ENCODE results near the gene ELAC1. TPM values are rescaled to one million over a fixed set of nuclear protein-coding genes. Genes with fewer than 3 reads are reported as not detected.

ELAC1 gene
- total RNA-seq, 4 donors from 2014 or later, result 2.9 to 11.6 (median 5.2) TPM

GRCh38 chr18:50953822-50954221 lies 14.0 kb upstream of the ELAC1 start:
- WGBS, 2 donors, result 70 to 81% methylated on average over 3 of the region's 3 CpGs
- Histone ChIP-seq H3K27me3 (no peaks in the 10 kb centered on the region), H3K9me3 (no peaks in the 10 kb centered on the region), H3K4me3 (no peak overlapping the region), H3K4me1 (no peaks in the 10 kb centered on the region), H3K27ac (no peak overlapping the region), H3K36me3 (peaks cover 0 to 5% (median 0%) of the 10 kb centered on the region in 3 donors)
- no peak for TF ChIP-seq EP300 (IDR thresholded peaks at IDR 0.05)
- no peak for TF ChIP-seq CTCF (IDR thresholded peaks at IDR 0.05)
- no peak for TF ChIP-seq POLR2A (IDR thresholded peaks at IDR 0.05)
- no peak for DNase-seq (ENCODE audit: low spot score in 2 of 2)

- Histone ChIP-seq H3K27ac (no peak overlapping the region), H3K27me3 (no peaks in the 10 kb centered on the region), H3K4me1 (no peaks in the 10 kb centered on the region), H3K4me3 (no peak overlapping the region), H3K9me3 (no peaks in the 10 kb centered on the region), H3K36me3 (no peaks in the 10 kb centered on the region)
- no peak for TF ChIP-seq CTCF (IDR thresholded peaks at IDR 0.05)
- TF ChIP-seq POLR2A (IDR thresholded peaks at IDR 0.05), result no peak
- TF ChIP-seq EP300 (IDR thresholded peaks at IDR 0.05), result no peak
- WGBS, 2 donors, result 83 to 88% methylated on average over 4 of the region's 4 CpGs
- DNase-seq (ENCODE audit: low spot score in 2 of 2), result no peak
Observed at GRCh38 chr18:50955253-50955652, 12.6 kb upstream of the ELAC1 start.

- no peak overlapping the region for H3K27ac ChIP-seq
- TF ChIP-seq CTCF (IDR thresholded peaks at IDR 0.05) (no peak), POLR2A (IDR thresholded peaks at IDR 0.05) (no peak), EP300 (IDR thresholded peaks at IDR 0.05) (no peak)
- WGBS, 2 donors, result 94 to 95% methylated on average over 3 of the region's 3 CpGs
Observed at GRCh38 chr18:50956116-50956515, 11.7 kb upstream of the ELAC1 start.

GRCh38 chr18:50961974-50962373 lies 5.9 kb upstream of the ELAC1 start:
- no peak overlapping the region for H3K4me3 ChIP-seq
- DNase-seq (ENCODE audit: low spot score in 2 of 2), result no peak
- H3K9me3 ChIP-seq, result peaks cover 0 to 30% (median 9%) of the 10 kb centered on the region in 4 donors
- TF ChIP-seq EP300 (IDR thresholded peaks at IDR 0.05) (no peak), POLR2A (IDR thresholded peaks at IDR 0.05) (no peak), CTCF (IDR thresholded peaks at IDR 0.05) (no peak)
- H3K27me3 ChIP-seq, result no peaks in the 10 kb centered on the region
- no peaks in the 10 kb centered on the region for H3K4me1 ChIP-seq
- WGBS, 2 donors, result 77 to 84% methylated on average over 1 of the region's 1 CpG
- no peak overlapping the region for H3K27ac ChIP-seq
- H3K36me3 ChIP-seq, result no peaks in the 10 kb centered on the region

More at GRCh38 chr18:50956116-50956515, 11.7 kb upstream of the ELAC1 start:
- DNase-seq (ENCODE audit: low spot score in 2 of 2), result no peak
- H3K4me1 ChIP-seq, result no peaks in the 10 kb centered on the region
- peaks cover 0 to 6% (median 1%) of the 10 kb centered on the region in 4 donors for H3K9me3 ChIP-seq
- H3K4me3 ChIP-seq, result no peak overlapping the region
- H3K27me3 ChIP-seq, result no peaks in the 10 kb centered on the region
- H3K36me3 ChIP-seq, result no peaks in the 10 kb centered on the region

GRCh38 chr18:50969448-50969847 lies 1.6 kb downstream of the ELAC1 start:
- no peak for DNase-seq (ENCODE audit: low spot score in 2 of 2)
- Histone ChIP-seq H3K9me3 (no peaks in the 10 kb centered on the region), H3K4me1 (peaks cover 0 to 24% (median 11%) of the 10 kb centered on the region in 4 donors), H3K36me3 (peaks cover 0 to 3% (median 0%) of the 10 kb centered on the region in 3 donors), H3K27me3 (no peaks in the 10 kb centered on the region), H3K4me3 (no peak overlapping the region), H3K27ac (peak overlapping the region in 2 of 4 donors; percentile 98 to 99)
- no peak for TF ChIP-seq POLR2A (IDR thresholded peaks at IDR 0.05)
- no peak for TF ChIP-seq EP300 (IDR thresholded peaks at IDR 0.05)
- no peak for TF ChIP-seq CTCF (IDR thresholded peaks at IDR 0.05)
- WGBS, 2 donors, result 62 to 72% methylated on average over 5 of the region's 5 CpGs
